ENCODE measurements around the gene DNAI4.

DNA sequence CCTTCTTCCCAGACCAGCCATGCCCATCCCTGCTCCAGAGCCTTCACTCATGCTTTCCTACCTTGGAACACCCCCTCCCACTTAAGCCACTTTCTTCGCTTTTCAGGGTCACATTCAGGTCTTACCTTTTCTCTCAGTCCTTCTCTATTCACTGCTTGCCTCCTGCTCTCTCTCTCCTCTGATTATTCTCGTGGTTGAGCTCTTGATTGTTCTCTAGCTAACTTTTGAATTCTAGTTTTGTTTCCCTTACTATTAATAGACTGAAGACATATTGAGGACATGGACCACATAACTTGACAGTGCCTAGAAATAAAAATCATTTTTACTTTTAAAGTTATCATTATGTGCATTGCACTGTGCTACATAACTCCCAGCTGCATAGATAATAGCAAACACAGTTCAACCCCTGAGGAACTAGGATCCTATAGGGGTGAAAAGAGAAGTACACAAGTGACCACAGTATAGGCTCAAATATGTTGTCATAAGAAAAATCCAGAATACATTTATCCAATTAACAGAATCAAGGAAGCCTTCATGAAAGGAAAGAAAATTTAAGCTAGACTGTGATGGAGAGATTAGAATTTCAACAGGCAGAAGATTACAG lies 145.1 kb downstream of the DNAI4 start:
- TF ChIP-seq, protein P1, sequence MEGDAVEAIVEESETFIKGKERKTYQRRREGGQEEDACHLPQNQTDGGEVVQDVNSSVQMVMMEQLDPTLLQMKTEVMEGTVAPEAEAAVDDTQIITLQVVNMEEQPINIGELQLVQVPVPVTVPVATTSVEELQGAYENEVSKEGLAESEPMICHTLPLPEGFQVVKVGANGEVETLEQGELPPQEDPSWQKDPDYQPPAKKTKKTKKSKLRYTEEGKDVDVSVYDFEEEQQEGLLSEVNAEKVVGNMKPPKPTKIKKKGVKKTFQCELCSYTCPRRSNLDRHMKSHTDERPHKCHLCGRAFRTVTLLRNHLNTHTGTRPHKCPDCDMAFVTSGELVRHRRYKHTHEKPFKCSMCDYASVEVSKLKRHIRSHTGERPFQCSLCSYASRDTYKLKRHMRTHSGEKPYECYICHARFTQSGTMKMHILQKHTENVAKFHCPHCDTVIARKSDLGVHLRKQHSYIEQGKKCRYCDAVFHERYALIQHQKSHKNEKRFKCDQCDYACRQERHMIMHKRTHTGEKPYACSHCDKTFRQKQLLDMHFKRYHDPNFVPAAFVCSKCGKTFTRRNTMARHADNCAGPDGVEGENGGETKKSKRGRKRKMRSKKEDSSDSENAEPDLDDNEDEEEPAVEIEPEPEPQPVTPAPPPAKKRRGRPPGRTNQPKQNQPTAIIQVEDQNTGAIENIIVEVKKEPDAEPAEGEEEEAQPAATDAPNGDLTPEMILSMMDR (conservative IDR thresholded peaks at IDR 0.05; ENCODE audit: low read depth, low read length), result no peak
- TF ChIP-seq POLR2A (IDR thresholded peaks at IDR 0.05; ENCODE audit: low read depth, low read length), result no peak

Measured in IMR-90 (cell line).